Body of pancreas (tissue), 4 donors: Measurements from ENCODE around the gene PCNX1. TPM values are rescaled to one million over a fixed set of nuclear protein-coding genes. Genes with fewer than 3 reads are reported as not detected.

Experiments used
- ATAC-seq: fragments of 150-250 bp; one replicate; pipeline ENCODE4 v1.9.1; 2016
- DNase-seq, 4 donors: peaks; one replicate each; pipeline ENCODE4 v3.0.0-alpha.2; 2019
- H3K27ac ChIP-seq, 4 donors: fragments of 200-600 bp; sonication (generic); 1 replicate in 3 of 4; 2 replicates in 1 of 4; pipeline versions ENCODE4 v1.5.1 to v1.6.1; 2016 to 2019; ENCODE audit warnings: mild to moderate bottlenecking in 1 of 4, mixed read lengths in 1 of 4, moderate library complexity in 1 of 4
- H3K27me3 ChIP-seq, 2 donors: fragments of 200-600 bp; sonication (generic); one replicate each; pipeline ENCODE4 v1.6.0; 2016; ENCODE audit warnings: mild to moderate bottlenecking in 1 of 2
- H3K36me3 ChIP-seq, 2 donors: fragments of 200-600 bp; sonication (generic); replicated peaks in 1 of 2; 2 replicates each; pipeline ENCODE4 v1.5.1; 2016; ENCODE audit warnings: low read depth in 2 of 2; ENCODE audit not compliant: insufficient read depth in 1 of 2
- H3K4me1 ChIP-seq: fragments of 200-600 bp; sonication (generic); one replicate; pipeline ENCODE4 v1.6.0; 2016
- H3K4me3 ChIP-seq, 2 donors: fragments of 200-600 bp; sonication (generic); 1 replicate in 1 of 2; 2 replicates in 1 of 2; pipeline ENCODE4 v1.5.1; 2016 to 2019
- H3K9me3 ChIP-seq, 3 donors: fragments of 200-600 bp; sonication (generic); 1 replicate in 2 of 3; 2 replicates in 1 of 3; pipeline ENCODE4 v1.5.1; 2016
- POLR2A ChIP-seq, 3 donors: fragments of 450-650 bp; IDR thresholded peaks; one replicate each; pipeline ENCODE4 v1.6.1; 2016; ENCODE audit warnings: antibody characterized with exemption in 3 of 3, mild to moderate bottlenecking in 2 of 3
- whole genome bisulfite sequencing, 2 donors: methylation state at CpG; one replicate each; pipeline ENCODE4 v1.1.5; 2017; 5-methylcytosine and 5-hydroxymethylcytosine counted together
- intact Hi-C: fragments of 100-400 bp; cut with DNase I; formaldehyde crosslinking; loops from one replicate; pipeline ENCODE4 v1.15.1; 2023
- small RNA-seq: library from RNA; depleted of rRNA; stranded (forward); fragments of <200 nt; gene quantifications from one replicate; pipeline ENCODE3, GENCODE V24; 2016
- total RNA-seq, 2 donors: library from RNA; depleted of rRNA; stranded (reverse); fragments of >200 nt; gene quantifications; one replicate each; pipeline ENCODE4 v1.1.0, GENCODE V29; 2016
- TF ChIP-seq, protein P1 (sequence below), 7 experiments: fragments of 450-650 bp in 4 of 7; fragments of 200-600 bp in 3 of 7; sonication (generic) in 3 of 7; IDR thresholded peaks; one replicate each; pipeline ENCODE4 v1.5.1; 2016 to 2019; ENCODE audit warnings: antibody characterized with exemption in 7 of 7

PCNX1 gene
- total RNA-seq, 2 donors from 2014 or later, result 25.4 to 94.3 TPM

DNA sequence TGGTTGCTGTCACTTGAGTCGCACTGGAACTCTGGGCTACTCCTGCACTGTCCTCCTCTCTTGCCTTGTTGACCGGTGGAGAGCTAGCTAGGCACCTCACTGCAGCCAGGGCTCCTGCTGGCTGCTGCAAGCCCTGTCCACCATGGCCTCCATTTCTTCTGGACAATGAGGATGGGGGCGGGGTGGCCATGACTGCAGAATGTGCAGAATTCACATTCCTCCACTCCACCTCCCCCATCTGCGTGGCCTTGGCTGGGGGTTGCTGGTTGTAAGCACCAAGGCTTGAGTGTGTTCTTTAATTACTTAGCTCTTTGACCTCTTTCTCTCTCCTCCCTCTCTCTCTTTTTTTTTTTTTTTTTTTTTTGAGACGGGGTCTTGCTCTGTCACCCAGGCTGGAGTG lies 248.5 kb downstream of the PCNX1 start:
- no peak overlapping the region for H3K27ac ChIP-seq
- 42 to 65% methylated on average over 3 to 4 of the region's 5 CpGs for WGBS, 2 donors
- H3K36me3 ChIP-seq, result no peaks in the 10 kb centered on the region
- TF ChIP-seq POLR2A (IDR thresholded peaks at IDR 0.05), result no peak
- TF ChIP-seq, protein P1, sequence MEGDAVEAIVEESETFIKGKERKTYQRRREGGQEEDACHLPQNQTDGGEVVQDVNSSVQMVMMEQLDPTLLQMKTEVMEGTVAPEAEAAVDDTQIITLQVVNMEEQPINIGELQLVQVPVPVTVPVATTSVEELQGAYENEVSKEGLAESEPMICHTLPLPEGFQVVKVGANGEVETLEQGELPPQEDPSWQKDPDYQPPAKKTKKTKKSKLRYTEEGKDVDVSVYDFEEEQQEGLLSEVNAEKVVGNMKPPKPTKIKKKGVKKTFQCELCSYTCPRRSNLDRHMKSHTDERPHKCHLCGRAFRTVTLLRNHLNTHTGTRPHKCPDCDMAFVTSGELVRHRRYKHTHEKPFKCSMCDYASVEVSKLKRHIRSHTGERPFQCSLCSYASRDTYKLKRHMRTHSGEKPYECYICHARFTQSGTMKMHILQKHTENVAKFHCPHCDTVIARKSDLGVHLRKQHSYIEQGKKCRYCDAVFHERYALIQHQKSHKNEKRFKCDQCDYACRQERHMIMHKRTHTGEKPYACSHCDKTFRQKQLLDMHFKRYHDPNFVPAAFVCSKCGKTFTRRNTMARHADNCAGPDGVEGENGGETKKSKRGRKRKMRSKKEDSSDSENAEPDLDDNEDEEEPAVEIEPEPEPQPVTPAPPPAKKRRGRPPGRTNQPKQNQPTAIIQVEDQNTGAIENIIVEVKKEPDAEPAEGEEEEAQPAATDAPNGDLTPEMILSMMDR (IDR thresholded peaks at IDR 0.05), result no peak
- H3K27me3 ChIP-seq, result no peaks in the 10 kb centered on the region
- H3K4me1 ChIP-seq, result no peaks in the 10 kb centered on the region
- DNase-seq, result peak in 1 of 4 donors; percentile 9
- H3K9me3 ChIP-seq, result peaks cover 0 to 6% (median 0%) of the 10 kb centered on the region in 3 donors
- no peak for ATAC-seq
- intact Hi-C loops, result no loop called here
- H3K4me3 ChIP-seq, result no peak overlapping the region

DNA sequence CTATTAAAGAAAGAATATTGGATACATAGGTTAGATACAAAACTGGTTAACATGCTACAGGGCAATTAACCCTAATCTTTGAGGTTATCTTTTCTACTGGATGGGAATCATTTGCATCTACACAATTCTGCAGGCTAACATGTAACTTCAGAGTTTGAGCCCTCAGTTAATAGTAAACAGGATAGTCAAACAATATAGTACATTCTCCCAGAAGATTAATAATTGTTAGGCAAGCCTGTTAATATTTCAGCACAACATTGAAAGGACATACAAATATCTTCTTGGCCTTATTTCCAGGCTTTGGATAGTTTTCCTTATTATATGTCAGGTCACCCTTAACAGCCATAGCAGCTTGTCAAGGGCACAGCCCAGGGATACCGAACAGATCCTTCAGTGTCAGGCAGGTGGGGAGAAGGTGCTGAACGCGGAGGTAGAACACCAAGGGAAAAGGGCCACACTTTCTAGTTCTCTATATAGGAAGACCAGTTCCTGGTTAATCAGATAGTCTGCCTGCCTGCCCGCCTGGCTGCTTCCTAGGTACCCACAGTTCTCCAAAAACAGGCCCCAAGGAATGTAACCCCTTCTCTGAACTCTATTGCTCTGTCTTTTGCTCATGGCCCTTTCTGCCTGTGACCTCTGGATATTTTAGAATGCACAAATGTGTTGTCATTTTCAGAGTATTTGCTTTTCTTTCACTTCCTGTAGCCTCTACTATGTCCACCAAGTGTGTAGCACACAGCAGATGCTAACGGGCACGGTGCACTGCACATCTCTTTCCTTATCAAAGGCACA lies 256.0 kb downstream of the PCNX1 start:
- H3K4me1 ChIP-seq, result peaks cover 33% of the 10 kb centered on the region
- 51 to 52% methylated on average over 6 of the region's 6 CpGs for WGBS, 2 donors
- DNase-seq (no peak), ATAC-seq (peak; percentile 61)
- intact Hi-C loops, result no loop called here
- H3K9me3 ChIP-seq, result no peaks in the 10 kb centered on the region
- no peaks in the 10 kb centered on the region for H3K27me3 ChIP-seq
- TF ChIP-seq, protein P1 (IDR thresholded peaks at IDR 0.05), result no peak
- no peak for TF ChIP-seq POLR2A (IDR thresholded peaks at IDR 0.05)
- peak overlapping the region; percentile 22 to 83 (median 55) for H3K27ac ChIP-seq
- no peaks in the 10 kb centered on the region for H3K36me3 ChIP-seq
- H3K4me3 ChIP-seq, result no peak overlapping the region

DNA sequence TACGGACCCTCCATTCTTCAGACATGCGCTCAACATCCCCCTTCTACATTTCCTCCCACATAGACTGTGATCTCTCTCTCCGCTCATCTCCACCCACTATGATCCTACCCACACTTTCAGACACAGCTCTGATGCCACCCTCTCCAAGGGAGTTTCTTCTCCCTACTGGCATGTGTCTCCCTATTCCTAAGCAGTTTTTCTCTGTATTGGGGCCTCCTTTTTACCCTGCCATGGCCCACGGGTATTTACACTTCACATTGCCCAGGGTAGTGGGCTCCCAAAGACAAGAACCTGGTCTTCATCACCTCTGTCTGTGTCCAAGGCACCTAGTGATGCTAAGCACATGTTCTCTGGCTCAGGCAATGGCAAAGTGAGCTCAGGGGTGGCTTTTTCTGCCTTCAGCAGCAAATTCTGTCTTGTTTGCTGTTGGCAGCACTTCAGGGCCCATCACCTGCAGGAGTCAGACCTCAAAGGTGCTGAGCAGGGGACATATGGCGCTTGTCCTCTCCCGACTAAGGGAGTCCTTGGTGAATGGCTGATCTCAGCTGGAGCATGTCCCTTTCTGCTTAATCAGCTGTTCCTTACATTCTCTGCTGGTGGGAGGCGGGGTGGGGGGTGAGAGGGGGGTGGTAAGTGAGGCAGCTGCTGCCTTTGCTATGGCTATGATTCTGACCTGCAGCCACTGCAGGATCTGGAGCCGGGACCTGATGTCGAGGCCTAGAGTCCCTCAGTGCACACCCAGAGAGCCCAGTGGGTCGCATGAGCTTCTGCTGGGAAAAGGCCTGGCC lies 256.8 kb downstream of the PCNX1 start:
- ATAC-seq, result no peak
- intact Hi-C loops, result no loop called here
- Histone ChIP-seq H3K27ac (peak overlapping the region; percentile 22 to 83 (median 55)), H3K4me3 (no peak overlapping the region), H3K36me3 (no peaks in the 10 kb centered on the region), H3K27me3 (no peaks in the 10 kb centered on the region), H3K9me3 (no peaks in the 10 kb centered on the region), H3K4me1 (peaks cover 33% of the 10 kb centered on the region)
- TF ChIP-seq, protein P1 (IDR thresholded peaks at IDR 0.05), result no peak
- TF ChIP-seq POLR2A (IDR thresholded peaks at IDR 0.05), result no peak
- WGBS, 2 donors, result 56 to 65% methylated on average over 7 to 10 of the region's 10 CpGs
- peak in 3 of 4 donors; percentile 31 to 43 (median 33) for DNase-seq

Small RNAs within 50 kb of the gene (small RNA-seq; reads per million reads assigned to genes)
- gene AC005230.1 (not detected), gene GTF3AP2 (not detected)

Other genes starting within 250 kb of the PCNX1 start
- 10 to 100 TPM in 1 of 2 donors, 1 to 10 TPM in 1; 5.4 to 10.9 TPM for gene MAP3K9, start 97.9 kb upstream of the PCNX1 start, total RNA-seq